ENCODE measurements around the gene CLCN3. TPM values are rescaled to one million over a fixed set of nuclear protein-coding genes. Genes with fewer than 3 reads are reported as not detected.

CLCN3 gene
- total RNA-seq, 1 donor from 2014 or later = 39.2 TPM

DNA sequence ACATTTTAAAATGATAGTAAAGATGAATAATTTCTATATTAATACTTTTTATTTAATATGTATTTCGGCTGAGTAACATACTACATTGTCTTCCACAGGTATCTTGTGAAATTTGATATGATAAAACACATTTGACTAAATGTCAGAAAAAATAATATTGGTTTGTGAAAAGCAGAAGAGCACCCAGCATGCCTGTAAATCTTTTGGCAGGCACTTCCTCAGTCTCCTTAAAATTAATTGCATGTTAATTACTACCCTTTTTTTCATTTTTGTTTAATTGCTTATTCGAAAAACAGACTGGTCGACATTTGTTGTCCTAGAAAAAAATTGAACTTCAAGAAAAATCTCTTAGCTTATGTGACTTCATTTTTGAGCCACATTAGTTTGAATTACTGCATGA lies 40.6 kb downstream of the CLCN3 start:
- Histone ChIP-seq H3K27me3 (no peaks in the 10 kb centered on the region), H3K4me3 (no peak overlapping the region), H3K27ac (peak overlapping the region; percentile 73), H3K9me3 (no peaks in the 10 kb centered on the region), H3K4me1 (peaks cover 24% of the 10 kb centered on the region), H3K36me3 (no peaks in the 10 kb centered on the region)
- intact Hi-C loops (cut with DNase I) = no loop called here
- TF ChIP-seq, protein P1, sequence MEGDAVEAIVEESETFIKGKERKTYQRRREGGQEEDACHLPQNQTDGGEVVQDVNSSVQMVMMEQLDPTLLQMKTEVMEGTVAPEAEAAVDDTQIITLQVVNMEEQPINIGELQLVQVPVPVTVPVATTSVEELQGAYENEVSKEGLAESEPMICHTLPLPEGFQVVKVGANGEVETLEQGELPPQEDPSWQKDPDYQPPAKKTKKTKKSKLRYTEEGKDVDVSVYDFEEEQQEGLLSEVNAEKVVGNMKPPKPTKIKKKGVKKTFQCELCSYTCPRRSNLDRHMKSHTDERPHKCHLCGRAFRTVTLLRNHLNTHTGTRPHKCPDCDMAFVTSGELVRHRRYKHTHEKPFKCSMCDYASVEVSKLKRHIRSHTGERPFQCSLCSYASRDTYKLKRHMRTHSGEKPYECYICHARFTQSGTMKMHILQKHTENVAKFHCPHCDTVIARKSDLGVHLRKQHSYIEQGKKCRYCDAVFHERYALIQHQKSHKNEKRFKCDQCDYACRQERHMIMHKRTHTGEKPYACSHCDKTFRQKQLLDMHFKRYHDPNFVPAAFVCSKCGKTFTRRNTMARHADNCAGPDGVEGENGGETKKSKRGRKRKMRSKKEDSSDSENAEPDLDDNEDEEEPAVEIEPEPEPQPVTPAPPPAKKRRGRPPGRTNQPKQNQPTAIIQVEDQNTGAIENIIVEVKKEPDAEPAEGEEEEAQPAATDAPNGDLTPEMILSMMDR (IDR thresholded peaks at IDR 0.05) = no peak
- ATAC-seq (no peak), DNase-seq (no peak)

DNA sequence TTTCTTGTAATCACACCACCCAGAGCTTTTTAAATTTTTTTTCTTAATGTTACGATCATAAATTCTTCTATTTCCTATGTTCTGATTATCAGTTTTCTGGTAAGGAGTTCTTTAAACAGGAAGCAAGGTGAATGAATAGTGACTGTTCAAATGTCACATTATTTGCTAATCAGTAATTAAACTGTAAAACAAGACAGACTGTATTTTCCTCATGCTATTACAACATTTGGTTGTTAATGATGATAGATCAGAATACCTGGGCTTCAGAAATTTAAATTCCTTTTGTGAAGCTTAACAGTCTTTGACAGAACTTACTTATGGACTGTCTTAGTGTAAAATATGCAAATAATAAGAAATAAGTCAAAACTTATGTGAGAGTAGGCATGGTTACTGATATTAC lies 41.4 kb downstream of the CLCN3 start:
- Histone ChIP-seq H3K27ac (no peak overlapping the region), H3K4me1 (peaks cover 24% of the 10 kb centered on the region), H3K9me3 (no peaks in the 10 kb centered on the region), H3K27me3 (no peaks in the 10 kb centered on the region), H3K4me3 (no peak overlapping the region), H3K36me3 (no peaks in the 10 kb centered on the region)
- intact Hi-C loops (cut with DNase I) = no loop called here
- no peak for ATAC-seq
- TF ChIP-seq, protein P1 (IDR thresholded peaks at IDR 0.05) = no peak
- DNase-seq = no peak

DNA sequence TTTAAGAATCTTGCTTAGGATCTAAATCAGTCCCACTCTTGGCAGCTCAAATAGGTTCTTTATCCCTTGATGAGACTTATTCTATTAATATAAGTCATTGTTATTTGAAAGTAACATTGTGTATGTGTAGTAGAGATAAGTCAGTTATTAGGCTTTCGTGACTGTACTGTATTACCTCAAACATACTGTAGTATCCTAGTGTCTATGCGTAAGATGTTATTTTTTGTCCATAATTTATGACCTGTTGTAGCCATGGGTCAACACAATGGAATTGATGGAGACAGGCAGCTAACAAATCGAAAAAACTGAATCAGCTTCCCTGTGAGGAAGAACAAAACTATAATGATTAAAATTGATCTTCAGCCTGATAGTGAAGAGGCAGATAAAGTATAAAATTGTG lies 41.8 kb downstream of the CLCN3 start:
- Histone ChIP-seq H3K36me3 (no peaks in the 10 kb centered on the region), H3K27me3 (no peaks in the 10 kb centered on the region), H3K9me3 (no peaks in the 10 kb centered on the region), H3K4me3 (no peak overlapping the region), H3K27ac (no peak overlapping the region), H3K4me1 (peaks cover 24% of the 10 kb centered on the region)
- TF ChIP-seq, protein P1 (IDR thresholded peaks at IDR 0.05) = no peak
- ATAC-seq (no peak), DNase-seq (no peak)
- intact Hi-C loops (cut with DNase I) = no loop called here

DNA sequence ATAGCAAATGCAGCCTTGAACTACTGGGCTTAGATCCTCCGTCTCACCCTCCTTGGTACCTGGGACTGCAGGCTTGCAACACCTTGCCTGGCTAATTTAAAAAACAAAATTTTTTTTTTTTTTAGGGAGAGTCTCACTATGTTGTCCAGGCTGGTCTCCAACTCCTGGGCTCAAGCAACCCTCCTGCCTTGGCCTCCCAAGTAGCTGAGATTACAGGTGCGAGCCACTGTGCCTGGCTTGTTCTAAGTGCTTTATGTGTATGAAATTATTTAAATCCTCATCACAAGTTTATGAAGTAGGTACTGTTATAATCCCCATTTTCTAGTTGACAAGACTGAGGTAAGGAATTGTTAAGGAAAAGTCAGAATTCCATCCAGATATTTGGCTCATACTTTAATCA lies 43.0 kb downstream of the CLCN3 start:
- H3K27ac ChIP-seq = no peak overlapping the region
- no peak overlapping the region for H3K4me3 ChIP-seq
- no peak for DNase-seq
- H3K4me1 ChIP-seq = peaks cover 24% of the 10 kb centered on the region
- ATAC-seq = no peak
- intact Hi-C loops (cut with DNase I) = no loop called here
- no peaks in the 10 kb centered on the region for H3K27me3 ChIP-seq
- TF ChIP-seq, protein P1 (IDR thresholded peaks at IDR 0.05) = no peak
- H3K36me3 ChIP-seq = no peaks in the 10 kb centered on the region
- H3K9me3 ChIP-seq = no peaks in the 10 kb centered on the region

DNA sequence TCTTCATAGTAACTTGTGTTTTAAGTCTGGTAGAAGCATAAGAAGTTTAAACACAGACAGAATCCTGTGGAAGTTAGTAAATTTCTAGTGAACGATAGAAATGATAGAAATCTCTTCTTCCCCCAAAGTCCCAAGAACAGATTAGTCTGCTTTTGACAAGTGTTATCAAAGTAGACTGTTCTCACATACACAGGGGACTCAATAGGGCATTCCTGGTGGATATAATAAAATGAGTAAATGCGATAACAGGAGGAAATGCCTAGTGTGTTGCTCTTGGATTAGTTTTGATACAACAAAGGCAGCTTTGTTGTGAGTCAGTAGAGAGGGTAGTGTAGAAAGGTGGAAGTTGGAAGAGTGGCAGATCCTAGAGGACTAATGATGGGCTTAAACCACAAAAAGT lies 43.5 kb downstream of the CLCN3 start:
- H3K4me1 ChIP-seq = peaks cover 24% of the 10 kb centered on the region
- ATAC-seq (no peak), DNase-seq (no peak)
- intact Hi-C loops (cut with DNase I) = no loop called here
- H3K27ac ChIP-seq = no peak overlapping the region
- H3K9me3 ChIP-seq = no peaks in the 10 kb centered on the region
- H3K36me3 ChIP-seq = no peaks in the 10 kb centered on the region
- no peaks in the 10 kb centered on the region for H3K27me3 ChIP-seq
- no peak overlapping the region for H3K4me3 ChIP-seq
- TF ChIP-seq, protein P1 (IDR thresholded peaks at IDR 0.05) = no peak

DNA sequence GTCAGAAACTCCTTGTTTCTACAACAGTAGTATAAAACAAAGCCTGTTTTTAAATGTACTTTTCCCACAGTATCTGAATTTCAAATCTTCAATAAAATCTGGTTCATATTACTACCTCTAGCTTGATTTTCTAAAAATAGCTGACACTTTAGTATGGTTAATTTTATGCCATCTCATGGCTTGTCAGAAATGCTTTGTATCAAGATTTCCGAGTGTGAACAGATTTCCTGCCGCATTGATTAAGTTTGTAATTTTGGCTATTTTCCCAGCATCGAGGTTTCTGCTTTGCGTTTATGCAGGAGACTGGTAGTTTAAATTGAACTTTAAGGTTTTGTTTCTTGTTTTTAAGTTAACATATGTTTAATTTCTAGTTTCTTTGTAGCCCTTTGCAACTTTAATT lies 44.2 kb downstream of the CLCN3 start:
- peaks cover 20% of the 10 kb centered on the region for H3K4me1 ChIP-seq
- TF ChIP-seq, protein P1 (IDR thresholded peaks at IDR 0.05) = no peak
- no peaks in the 10 kb centered on the region for H3K36me3 ChIP-seq
- no peaks in the 10 kb centered on the region for H3K9me3 ChIP-seq
- ATAC-seq (no peak), DNase-seq (no peak)
- intact Hi-C loops (cut with DNase I) = no loop called here
- no peak overlapping the region for H3K4me3 ChIP-seq
- H3K27ac ChIP-seq = no peak overlapping the region
- H3K27me3 ChIP-seq = no peaks in the 10 kb centered on the region

All from upper lobe of right lung (tissue), 1 donor.